Ishikawa (cell line): ENCODE data around the gene HOXA7.

Source experiments
- CEBPB ChIP-seq: IDR thresholded peaks from 2 replicates; pipeline ENCODE4 v1.6.1; 2012
- CREB1 ChIP-seq: IDR thresholded peaks from 2 replicates; pipeline ENCODE4 v1.6.1; 2012; ENCODE audit warnings: low read depth
- EGR1 ChIP-seq: IDR thresholded peaks from 2 replicates; pipeline ENCODE4 v1.6.1; 2012
- EP300 ChIP-seq: IDR thresholded peaks from 2 replicates; pipeline ENCODE4 v1.6.1; 2012; ENCODE audit warnings: borderline replicate concordance
- FOXM1 ChIP-seq: IDR thresholded peaks from 2 replicates; pipeline ENCODE4 v1.6.1; 2012; ENCODE audit warnings: low read depth, borderline replicate concordance
- NFIC ChIP-seq: IDR thresholded peaks from 2 replicates; pipeline ENCODE4 v1.6.1; 2012
- RAD21 ChIP-seq: IDR thresholded peaks from 2 replicates; pipeline ENCODE4 v1.6.1; 2012; ENCODE audit warnings: low read depth
- TAF1 ChIP-seq: IDR thresholded peaks from 2 replicates; pipeline ENCODE4 v1.6.1; 2012; ENCODE audit warnings: low read depth, mild to moderate bottlenecking
- TCF12 ChIP-seq: IDR thresholded peaks from 2 replicates; pipeline ENCODE4 v1.6.1; 2012; ENCODE audit warnings: low read depth
- TEAD4 ChIP-seq: IDR thresholded peaks from 2 replicates; pipeline ENCODE4 v1.6.1; 2012
- YY1 ChIP-seq: IDR thresholded peaks from 2 replicates; pipeline ENCODE4 v1.6.1; 2012; ENCODE audit warnings: low read depth
- ZBTB7A ChIP-seq: IDR thresholded peaks from 2 replicates; pipeline ENCODE4 v1.6.1; 2012; ENCODE audit warnings: low read depth
- TF ChIP-seq, protein P1 (sequence below): IDR thresholded peaks from 2 replicates; pipeline ENCODE4 v1.6.1; 2012
- TF ChIP-seq, protein P2 (sequence below): IDR thresholded peaks from 2 replicates; pipeline ENCODE4 v1.6.1; 2012; ENCODE audit warnings: low read depth, mild to moderate bottlenecking
- TF ChIP-seq, protein P3 (sequence below): IDR thresholded peaks from 2 replicates; pipeline ENCODE4 v1.6.1; 2012

The HOXA7 gene

DNA sequence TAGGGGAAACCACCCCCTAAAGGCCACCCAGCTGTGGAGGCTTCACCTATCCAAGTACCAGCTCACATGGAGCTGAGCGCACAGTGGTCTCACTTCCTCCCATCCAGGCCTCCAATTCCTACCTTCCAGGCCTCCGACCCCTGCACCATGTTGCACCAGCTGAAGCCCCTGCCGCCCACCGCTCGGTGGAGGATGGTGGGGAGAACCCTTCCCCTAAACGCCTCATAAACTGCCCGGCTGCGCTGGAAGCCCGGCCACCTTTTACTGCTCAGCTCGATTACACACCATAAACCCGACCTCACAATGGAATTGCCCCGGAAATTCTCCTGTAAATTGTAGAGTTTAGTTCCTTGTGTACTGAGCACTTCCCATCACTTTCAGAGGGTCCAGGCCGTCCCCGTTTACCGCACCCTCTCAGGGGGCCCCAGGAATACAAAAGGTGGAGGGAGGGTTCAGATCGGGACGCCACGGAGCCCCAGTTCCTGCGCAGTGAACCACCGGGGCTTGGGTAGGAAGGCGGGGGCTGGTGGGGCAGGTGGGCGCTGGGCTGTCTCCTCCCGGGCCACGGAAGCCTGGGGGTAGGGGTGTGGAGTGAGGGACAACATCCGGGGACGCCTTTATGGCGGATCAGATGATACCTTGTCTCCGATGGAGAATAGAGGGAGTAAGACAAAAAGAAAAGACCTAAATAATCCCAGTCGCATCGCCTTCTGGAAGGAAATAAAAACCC, 1.4 kb upstream of the HOXA7 start:
- TF ChIP-seq ZBTB7A (no peak), EGR1 (no peak), CREB1 (no peak), FOXM1 (no peak), TCF12 (no peak), CEBPB (no peak), YY1 (no peak), NFIC (no peak), TEAD4 (no peak)
- TF ChIP-seq, protein P1, sequence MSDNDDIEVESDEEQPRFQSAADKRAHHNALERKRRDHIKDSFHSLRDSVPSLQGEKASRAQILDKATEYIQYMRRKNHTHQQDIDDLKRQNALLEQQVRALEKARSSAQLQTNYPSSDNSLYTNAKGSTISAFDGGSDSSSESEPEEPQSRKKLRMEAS: no peak
- TF ChIP-seq, protein P2, sequence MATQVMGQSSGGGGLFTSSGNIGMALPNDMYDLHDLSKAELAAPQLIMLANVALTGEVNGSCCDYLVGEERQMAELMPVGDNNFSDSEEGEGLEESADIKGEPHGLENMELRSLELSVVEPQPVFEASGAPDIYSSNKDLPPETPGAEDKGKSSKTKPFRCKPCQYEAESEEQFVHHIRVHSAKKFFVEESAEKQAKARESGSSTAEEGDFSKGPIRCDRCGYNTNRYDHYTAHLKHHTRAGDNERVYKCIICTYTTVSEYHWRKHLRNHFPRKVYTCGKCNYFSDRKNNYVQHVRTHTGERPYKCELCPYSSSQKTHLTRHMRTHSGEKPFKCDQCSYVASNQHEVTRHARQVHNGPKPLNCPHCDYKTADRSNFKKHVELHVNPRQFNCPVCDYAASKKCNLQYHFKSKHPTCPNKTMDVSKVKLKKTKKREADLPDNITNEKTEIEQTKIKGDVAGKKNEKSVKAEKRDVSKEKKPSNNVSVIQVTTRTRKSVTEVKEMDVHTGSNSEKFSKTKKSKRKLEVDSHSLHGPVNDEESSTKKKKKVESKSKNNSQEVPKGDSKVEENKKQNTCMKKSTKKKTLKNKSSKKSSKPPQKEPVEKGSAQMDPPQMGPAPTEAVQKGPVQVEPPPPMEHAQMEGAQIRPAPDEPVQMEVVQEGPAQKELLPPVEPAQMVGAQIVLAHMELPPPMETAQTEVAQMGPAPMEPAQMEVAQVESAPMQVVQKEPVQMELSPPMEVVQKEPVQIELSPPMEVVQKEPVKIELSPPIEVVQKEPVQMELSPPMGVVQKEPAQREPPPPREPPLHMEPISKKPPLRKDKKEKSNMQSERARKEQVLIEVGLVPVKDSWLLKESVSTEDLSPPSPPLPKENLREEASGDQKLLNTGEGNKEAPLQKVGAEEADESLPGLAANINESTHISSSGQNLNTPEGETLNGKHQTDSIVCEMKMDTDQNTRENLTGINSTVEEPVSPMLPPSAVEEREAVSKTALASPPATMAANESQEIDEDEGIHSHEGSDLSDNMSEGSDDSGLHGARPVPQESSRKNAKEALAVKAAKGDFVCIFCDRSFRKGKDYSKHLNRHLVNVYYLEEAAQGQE: no peak

DNA sequence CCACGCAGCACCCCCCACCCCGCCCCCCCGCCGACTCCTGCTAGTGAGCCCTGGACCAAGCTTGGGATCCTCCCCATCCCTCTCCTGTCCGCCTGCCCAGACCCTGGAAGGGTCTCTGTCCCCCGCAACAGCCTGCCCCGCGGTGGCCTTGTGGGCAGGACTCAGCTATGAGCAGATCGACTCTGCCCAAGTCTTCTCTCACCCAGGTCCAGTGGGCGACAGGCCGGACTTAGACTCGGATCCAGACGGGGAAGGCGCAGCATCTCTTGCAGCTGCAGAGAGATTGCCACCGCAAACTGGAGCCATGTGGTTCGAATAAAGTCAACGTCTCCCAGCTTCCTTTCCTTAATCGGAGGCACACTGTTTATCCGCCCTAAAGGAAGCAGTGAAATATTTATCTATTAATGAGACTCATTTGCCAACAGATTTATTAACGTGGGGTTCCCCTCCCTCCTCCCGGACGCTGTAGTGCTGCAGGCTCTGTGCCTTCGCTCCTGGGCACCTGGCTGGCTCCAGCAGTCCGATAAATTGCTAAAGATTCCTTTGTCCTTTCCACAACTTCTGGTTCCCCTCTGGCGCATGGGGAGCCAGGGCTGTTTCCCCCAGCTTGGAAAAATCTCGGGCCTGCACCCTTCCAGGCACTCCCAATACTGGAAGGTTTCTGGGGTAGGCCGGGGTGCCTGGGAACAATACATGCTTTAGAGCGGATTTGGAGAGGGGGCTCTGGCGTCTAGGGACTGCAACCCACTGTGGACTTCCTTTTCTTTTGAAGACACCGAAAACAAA, 634 bp upstream of the HOXA7 start:
- TF ChIP-seq ZBTB7A (no peak), RAD21 (no peak), CREB1 (no peak)
- TF ChIP-seq, protein P3, sequence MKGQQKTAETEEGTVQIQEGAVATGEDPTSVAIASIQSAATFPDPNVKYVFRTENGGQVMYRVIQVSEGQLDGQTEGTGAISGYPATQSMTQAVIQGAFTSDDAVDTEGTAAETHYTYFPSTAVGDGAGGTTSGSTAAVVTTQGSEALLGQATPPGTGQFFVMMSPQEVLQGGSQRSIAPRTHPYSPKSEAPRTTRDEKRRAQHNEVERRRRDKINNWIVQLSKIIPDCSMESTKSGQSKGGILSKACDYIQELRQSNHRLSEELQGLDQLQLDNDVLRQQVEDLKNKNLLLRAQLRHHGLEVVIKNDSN: no peak
- TF ChIP-seq, protein P2: no peak
- TF ChIP-seq, protein P1: no peak

DNA sequence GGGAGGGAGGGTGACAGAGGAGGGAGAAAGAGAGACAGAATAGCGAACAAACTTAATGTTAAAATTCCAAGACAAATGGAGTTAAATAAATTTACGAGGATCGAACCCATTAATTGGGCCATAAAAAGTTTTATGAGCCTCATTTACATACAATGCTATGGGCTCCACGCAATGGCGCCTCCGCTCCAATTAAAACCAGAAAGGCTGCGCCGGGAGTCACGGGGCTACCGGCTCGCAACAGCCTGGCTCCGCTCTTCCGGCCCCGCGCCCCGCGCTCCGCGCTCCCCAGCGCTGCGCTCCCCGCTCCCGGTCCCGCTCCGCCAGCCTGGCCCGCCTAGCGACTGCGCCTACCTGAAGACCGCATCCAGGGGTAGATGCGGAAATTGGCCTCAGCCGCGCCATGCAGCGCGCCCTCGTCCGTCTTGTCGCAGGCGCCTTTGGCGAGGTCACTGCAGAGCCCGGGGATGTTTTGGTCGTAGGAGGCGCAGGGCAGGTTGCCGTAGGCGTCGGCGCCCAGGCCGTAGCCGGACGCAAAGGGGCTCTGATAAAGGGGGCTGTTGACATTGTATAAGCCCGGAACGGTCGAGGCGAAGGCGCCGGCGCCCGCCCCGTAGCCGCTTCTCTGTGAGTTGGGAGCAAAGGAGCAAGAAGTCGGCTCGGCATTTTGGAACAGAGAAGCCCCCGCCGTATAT, 513 bp downstream of the HOXA7 start:
- peak; percentile 31 for TF ChIP-seq TAF1
- TF ChIP-seq TCF12: no peak
- no peak for TF ChIP-seq EGR1
- TF ChIP-seq YY1: no peak
- no peak for TF ChIP-seq EP300
- TF ChIP-seq CREB1: no peak
- TF ChIP-seq, protein P1: peak; percentile 50
- TF ChIP-seq NFIC: no peak
- TF ChIP-seq ZBTB7A: no peak; the same call in 1 of the 2 replicates
- TF ChIP-seq, protein P3: peak; percentile 65
- no peak for TF ChIP-seq FOXM1
- TF ChIP-seq, protein P2: no peak
- no peak for TF ChIP-seq CEBPB
- TF ChIP-seq RAD21: no peak
- TF ChIP-seq TEAD4: no peak
